GM13976 (cell line): Measurements from ENCODE around the gene SSH2.
"Not testable (repeated sequence)": the region's sequence is repeated elsewhere in the genome, so short reads cannot be mapped to it uniquely, and the experiment has no call there.

Experiments used
- DNase-seq: peaks from one replicate; pipeline ENCODE4 v3.0.0; 2012; ENCODE audit warnings: low spot score
- in situ Hi-C: fragments of 300-500 bp; cut with MboI; formaldehyde crosslinking; loops from one replicate; pipeline ENCODE4 v1.12.0; 2022; ENCODE audit warnings: low sequenced_read_pairs, mixed read lengths, inconsistent platforms; ENCODE audit not compliant: unreplicated experiment
- TF ChIP-seq, protein P1 (sequence below): IDR thresholded peaks from 2 replicates; pipeline ENCODE4 v1.5.1; 2012; ENCODE audit warnings: borderline replicate concordance, mild to moderate bottlenecking; ENCODE audit not compliant: insufficient read depth; ENCODE audit errors: extremely low read depth, missing control alignments, control extremely low read depth

The SSH2 gene

GRCh38 chr17:29911641-29912177 is 18.3 kb downstream of the SSH2 start:
- TF ChIP-seq, protein P1, sequence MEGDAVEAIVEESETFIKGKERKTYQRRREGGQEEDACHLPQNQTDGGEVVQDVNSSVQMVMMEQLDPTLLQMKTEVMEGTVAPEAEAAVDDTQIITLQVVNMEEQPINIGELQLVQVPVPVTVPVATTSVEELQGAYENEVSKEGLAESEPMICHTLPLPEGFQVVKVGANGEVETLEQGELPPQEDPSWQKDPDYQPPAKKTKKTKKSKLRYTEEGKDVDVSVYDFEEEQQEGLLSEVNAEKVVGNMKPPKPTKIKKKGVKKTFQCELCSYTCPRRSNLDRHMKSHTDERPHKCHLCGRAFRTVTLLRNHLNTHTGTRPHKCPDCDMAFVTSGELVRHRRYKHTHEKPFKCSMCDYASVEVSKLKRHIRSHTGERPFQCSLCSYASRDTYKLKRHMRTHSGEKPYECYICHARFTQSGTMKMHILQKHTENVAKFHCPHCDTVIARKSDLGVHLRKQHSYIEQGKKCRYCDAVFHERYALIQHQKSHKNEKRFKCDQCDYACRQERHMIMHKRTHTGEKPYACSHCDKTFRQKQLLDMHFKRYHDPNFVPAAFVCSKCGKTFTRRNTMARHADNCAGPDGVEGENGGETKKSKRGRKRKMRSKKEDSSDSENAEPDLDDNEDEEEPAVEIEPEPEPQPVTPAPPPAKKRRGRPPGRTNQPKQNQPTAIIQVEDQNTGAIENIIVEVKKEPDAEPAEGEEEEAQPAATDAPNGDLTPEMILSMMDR, result no peak
- in situ Hi-C loops, result no loop called here
- DNase-seq, result no peak

DNA sequence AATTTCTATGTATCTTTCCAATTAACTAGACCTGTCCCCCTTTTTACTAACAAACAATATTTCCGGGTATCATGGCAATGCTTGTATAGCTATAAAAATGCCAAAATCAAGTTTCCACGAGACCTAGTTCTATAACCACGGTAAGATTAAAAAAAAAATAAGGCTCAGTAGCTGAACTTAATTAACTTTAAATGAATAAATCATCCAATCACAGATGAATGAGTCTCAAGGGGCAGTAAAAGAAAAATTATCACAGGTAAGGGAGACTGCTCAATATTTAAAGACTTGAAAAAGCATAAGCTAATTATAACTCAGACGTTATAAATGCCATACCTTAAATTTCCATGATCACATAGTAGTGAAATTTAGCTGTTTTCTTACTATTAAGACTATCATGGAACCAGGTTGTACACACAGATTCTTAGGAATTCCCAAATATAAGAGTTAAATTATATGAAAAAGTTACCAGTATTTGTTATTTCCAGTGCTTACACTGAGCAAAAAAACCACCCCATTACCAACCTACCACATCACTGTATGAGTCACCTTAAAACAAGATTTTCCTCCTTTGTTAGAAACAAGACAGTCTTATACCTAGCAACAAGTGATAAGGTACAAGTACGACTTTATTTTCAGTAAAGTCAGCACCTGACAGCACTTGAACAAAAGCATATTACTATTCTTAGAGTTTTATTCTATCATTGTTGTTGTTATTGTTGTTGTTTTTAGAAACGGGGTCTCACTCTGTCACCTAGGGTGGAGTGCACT is 20.6 kb downstream of the SSH2 start:
- in situ Hi-C loops, result no loop called here

GRCh38 chr17:29906969-29907368 is 23.1 kb downstream of the SSH2 start:
- in situ Hi-C loops, result no loop called here
- TF ChIP-seq, protein P1, result no peak
- DNase-seq, result no peak

More for the DNA sequence above, 20.6 kb downstream of the SSH2 start:
- TF ChIP-seq, protein P1, result no peak
- no peak for DNase-seq

DNA sequence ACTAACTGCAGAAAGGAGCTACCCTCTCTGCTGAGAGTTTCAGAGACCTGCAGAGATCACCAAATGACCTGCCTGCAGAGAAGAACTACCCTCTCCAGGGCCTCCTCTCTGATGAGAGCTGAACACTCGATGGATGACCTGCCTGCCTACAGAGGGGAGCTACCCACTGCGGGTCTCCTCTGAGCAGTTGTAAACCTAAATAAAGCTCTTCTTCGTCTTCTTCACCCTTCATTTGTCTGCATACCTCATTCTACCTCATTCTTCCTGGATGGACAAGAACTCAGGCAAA is 24.2 kb downstream of the SSH2 start:
- TF ChIP-seq, protein P1, result no peak
- in situ Hi-C loops, result no loop called here
- DNase-seq, result no peak

DNA sequence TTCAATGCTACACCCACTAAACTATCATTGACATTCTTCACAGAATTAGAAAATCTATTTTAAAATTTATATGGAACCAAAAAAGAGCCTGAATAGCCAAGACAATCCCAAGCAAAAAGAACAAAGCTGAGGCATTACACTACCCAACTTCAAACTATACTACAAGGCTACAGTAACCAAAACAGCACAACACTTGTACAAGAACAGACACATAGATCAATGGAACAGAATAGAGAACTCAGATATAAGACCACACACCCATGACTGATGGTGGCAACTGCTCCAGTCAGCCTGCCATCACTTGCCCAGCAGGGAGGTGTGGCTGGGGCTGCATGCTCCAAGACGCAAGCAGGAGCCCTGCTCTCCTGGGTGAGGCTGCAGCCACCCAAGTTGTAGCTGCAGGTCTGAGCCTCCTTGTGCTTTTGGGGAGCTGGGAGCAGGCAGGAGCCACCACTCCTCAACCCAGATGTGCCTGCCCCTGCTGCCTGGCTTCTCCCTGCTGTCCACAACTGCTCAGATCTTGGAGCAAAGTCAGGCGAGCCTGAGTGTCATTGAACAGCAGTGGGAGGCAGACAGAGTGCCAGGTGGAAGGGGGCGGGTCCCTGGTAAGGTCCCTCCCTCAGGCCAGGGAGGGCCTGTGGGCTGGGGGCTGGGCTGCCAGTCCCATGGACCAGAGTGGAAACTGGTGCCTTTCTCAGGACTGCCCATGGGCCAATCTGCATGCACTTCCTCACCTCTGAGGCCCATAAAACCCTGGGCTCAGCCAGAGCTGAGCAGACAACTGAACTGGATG is 24.7 kb downstream of the SSH2 start:
- no peak for DNase-seq
- in situ Hi-C loops, result no loop called here
- TF ChIP-seq, protein P1, result no peak

- DNase-seq, result no peak
- TF ChIP-seq, protein P1, result no peak
- in situ Hi-C loops, result no loop called here
These were observed 26.6 kb downstream of the SSH2 start for GRCh38 chr17:29903471-29903870.

GRCh38 chr17:29897136-29897535 is 32.9 kb downstream of the SSH2 start:
- in situ Hi-C loops, result not testable (repeated sequence)

More at GRCh38 chr17:29897136-29897535, 32.9 kb downstream of the SSH2 start:
- not testable (repeated sequence) for DNase-seq
